ENCODE data around the gene EYA2. TPM values are rescaled to one million over a fixed set of nuclear protein-coding genes. Genes with fewer than 3 reads are reported as not detected.

Gene EYA2
- total and polyA plus RNA-seq, 2 donors (not counting 1 experiment from before 2014, with no cell fraction given) = 1.1 to 2.8 TPM

GRCh38 chr20:47050996-47051395, 156.4 kb downstream of the EYA2 start:
- H3K9me3 Mint-ChIP-seq (ENCODE audit: insufficient read depth) = no peaks in the 10 kb centered on the region
- H3K9me3 ChIP-seq (ENCODE audit: control extremely low read depth in 1 of 3, control insufficient read depth in 2 of 3, insufficient read depth in 1 of 3, low read length in 2 of 3) = peaks cover 0 to 10% (median 0%) of the 10 kb centered on the region in 3 donors
- no peak overlapping the region for H3K27ac Mint-ChIP-seq
- no peaks in the 10 kb centered on the region for H4K20me1 ChIP-seq (ENCODE audit: control insufficient read depth, insufficient read depth, low read length, poor library complexity, severe bottlenecking)
- intact Hi-C loops (cut with micrococcal nuclease) = no loop called here
- ChIA-PET POLR2A (no interaction called here), CTCF (no interaction called here)
- TF ChIP-seq CTCF (IDR thresholded peaks at IDR 0.05) = no peak
- TF ChIP-seq EZH2 (IDR thresholded peaks at IDR 0.05; ENCODE audit: borderline replicate concordance, insufficient read depth, low read depth, low read length, poor library complexity, severe bottlenecking) = no peak
- no peak for DNase-seq
- WGBS (ENCODE audit: insufficient coverage) = 86% methylated on average over 4 of the region's 14 CpGs
- H3K4me3 ChIP-seq (ENCODE audit: control extremely low read depth in 1 of 5, extremely low read depth in 1 of 5, insufficient read depth in 1 of 5, low read depth in 2 of 5, low read length in 4 of 5) = no peak overlapping the region
- H3K79me2 ChIP-seq (ENCODE audit: control insufficient read depth, insufficient read depth, low read length) = no peaks in the 10 kb centered on the region
- H3K36me3 ChIP-seq (replicated peaks in 1 of 2; ENCODE audit: control extremely low read depth in 1 of 2, control insufficient read depth in 1 of 2, extremely low read depth in 1 of 2, insufficient read depth in 2 of 2, low read length in 1 of 2) = no peaks in the 10 kb centered on the region
- H3K27me3 Mint-ChIP-seq = peaks cover 39% of the 10 kb centered on the region
- H3K4me1 ChIP-seq (ENCODE audit: control insufficient read depth in 2 of 2, insufficient read depth in 2 of 2, low read length in 2 of 2) = no peaks in the 10 kb centered on the region
- H3K4me2 ChIP-seq (replicated peaks; ENCODE audit: low read depth, low read length, poor library complexity, severe bottlenecking) = no peak overlapping the region
- no peaks in the 10 kb centered on the region for H3K4me1 Mint-ChIP-seq
- ATAC-seq (ENCODE audit: low read depth) = no peak
- no peaks in the 10 kb centered on the region for H3K27me3 ChIP-seq (replicated peaks in 1 of 4; ENCODE audit: control extremely low read depth in 1 of 4, control insufficient read depth in 3 of 4, insufficient read depth in 4 of 4, low read length in 3 of 4)
- H3K4me3 Mint-ChIP-seq = no peak overlapping the region
- H2AFZ ChIP-seq (ENCODE audit: insufficient read depth, low read depth, low read length, poor library complexity, severe bottlenecking) = no peak overlapping the region
- H3K27ac ChIP-seq (ENCODE audit: low read length in 2 of 2) = no peak overlapping the region
- H3K9ac ChIP-seq (ENCODE audit: low read length) = no peak overlapping the region

- CTCF ChIA-PET = no interaction called here
These were observed 157.4 kb downstream of the EYA2 start for GRCh38 chr20:47051936-47052526.

More at GRCh38 chr20:47051936-47052526, 157.4 kb downstream of the EYA2 start:
- Histone ChIP-seq H3K9ac (ENCODE audit: low read length) (no peak overlapping the region), H3K79me2 (ENCODE audit: control insufficient read depth, insufficient read depth, low read length) (no peaks in the 10 kb centered on the region), H3K27me3 (replicated peaks in 1 of 4; ENCODE audit: control extremely low read depth in 1 of 4, control insufficient read depth in 3 of 4, insufficient read depth in 4 of 4, low read length in 3 of 4) (no peaks in the 10 kb centered on the region), H4K20me1 (ENCODE audit: control insufficient read depth, insufficient read depth, low read length, poor library complexity, severe bottlenecking) (no peaks in the 10 kb centered on the region), H3K4me1 (ENCODE audit: control insufficient read depth in 2 of 2, insufficient read depth in 2 of 2, low read length in 2 of 2) (no peaks in the 10 kb centered on the region), H2AFZ (ENCODE audit: insufficient read depth, low read depth, low read length, poor library complexity, severe bottlenecking) (no peak overlapping the region), H3K9me3 (ENCODE audit: control extremely low read depth in 1 of 3, control insufficient read depth in 2 of 3, insufficient read depth in 1 of 3, low read length in 2 of 3) (peaks cover 0 to 10% (median 0%) of the 10 kb centered on the region in 3 donors), H3K4me2 (replicated peaks; ENCODE audit: low read depth, low read length, poor library complexity, severe bottlenecking) (no peak overlapping the region), H3K4me3 (ENCODE audit: control extremely low read depth in 1 of 5, extremely low read depth in 1 of 5, insufficient read depth in 1 of 5, low read depth in 2 of 5, low read length in 4 of 5) (no peak overlapping the region), H3K36me3 (replicated peaks in 1 of 2; ENCODE audit: control extremely low read depth in 1 of 2, control insufficient read depth in 1 of 2, extremely low read depth in 1 of 2, insufficient read depth in 2 of 2, low read length in 1 of 2) (no peaks in the 10 kb centered on the region), H3K27ac (ENCODE audit: low read length in 2 of 2) (no peak overlapping the region)
- H3K27me3 Mint-ChIP-seq = peaks cover 36% of the 10 kb centered on the region
- intact Hi-C loops (cut with micrococcal nuclease) = no loop called here
- H3K4me3 Mint-ChIP-seq = no peak overlapping the region
- ATAC-seq (ENCODE audit: low read depth) (no peak), DNase-seq (no peak)
- 73% methylated on average over 4 of the region's 8 CpGs for WGBS (ENCODE audit: insufficient coverage)
- H3K4me1 Mint-ChIP-seq = no peaks in the 10 kb centered on the region
- H3K27ac Mint-ChIP-seq = no peak overlapping the region
- TF ChIP-seq EZH2 (IDR thresholded peaks at IDR 0.05; ENCODE audit: borderline replicate concordance, insufficient read depth, low read depth, low read length, poor library complexity, severe bottlenecking) (no peak), CTCF (IDR thresholded peaks at IDR 0.05) (no peak)
- no peaks in the 10 kb centered on the region for H3K9me3 Mint-ChIP-seq (ENCODE audit: insufficient read depth)
- POLR2A ChIA-PET = no interaction called here

All from B cell (primary cell).